ENCODE results near the gene LMTK2.

The LMTK2 gene

GRCh38 chr7:98203261-98203963 is 96.8 kb downstream of the LMTK2 start:
- DNase-seq (ENCODE audit: low read depth in 3 of 3): no peak

GRCh38 chr7:98203964-98204605 is 97.4 kb downstream of the LMTK2 start:
- DNase-seq (ENCODE audit: low read depth in 3 of 3): no peak

GRCh38 chr7:98204670-98205069 is 98.0 kb downstream of the LMTK2 start:
- no peak for DNase-seq (ENCODE audit: low read depth in 3 of 3)

- DNase-seq (ENCODE audit: low read depth in 3 of 3): no peak
Measured at GRCh38 chr7:98205162-98205845, 98.6 kb downstream of the LMTK2 start.

GRCh38 chr7:98206451-98207330 is 100.0 kb downstream of the LMTK2 start:
- no peak for DNase-seq (ENCODE audit: low read depth in 3 of 3)

- DNase-seq (ENCODE audit: low read depth in 3 of 3): no peak
Measured at GRCh38 chr7:98209166-98209920, 102.7 kb downstream of the LMTK2 start.

GRCh38 chr7:98210513-98211220 is 104.0 kb downstream of the LMTK2 start:
- no peak for DNase-seq (ENCODE audit: low read depth in 3 of 3)

GRCh38 chr7:98211221-98211675 is 104.6 kb downstream of the LMTK2 start, which contains the start of gene BHLHA15:
Gene BHLHA15 (plus strand): TSS chr7:98211439. CDS start chr7:98212310, 871 bp downstream.
- peak in 1 of 3 donors; percentile 10 for DNase-seq (ENCODE audit: low read depth in 3 of 3)

GRCh38 chr7:98211676-98212531 is 105.2 kb downstream of the LMTK2 start:
- no peak for DNase-seq (ENCODE audit: low read depth in 3 of 3)

GRCh38 chr7:98212532-98213041 is 105.9 kb downstream of the LMTK2 start:
- no peak for DNase-seq (ENCODE audit: low read depth in 3 of 3)

- DNase-seq (ENCODE audit: low read depth in 3 of 3): no peak
Measured at GRCh38 chr7:98213296-98213887, 106.7 kb downstream of the LMTK2 start.

GRCh38 chr7:98213888-98214810 is 107.5 kb downstream of the LMTK2 start:
- no peak for DNase-seq (ENCODE audit: low read depth in 3 of 3)

- DNase-seq (ENCODE audit: low read depth in 3 of 3): no peak
Measured at GRCh38 chr7:98214811-98215321, 108.2 kb downstream of the LMTK2 start.

- DNase-seq (ENCODE audit: low read depth in 3 of 3): no peak
Measured at GRCh38 chr7:98215561-98216495, 109.2 kb downstream of the LMTK2 start.

- no peak for DNase-seq (ENCODE audit: low read depth in 3 of 3)
Measured at GRCh38 chr7:98216941-98217622, 110.4 kb downstream of the LMTK2 start.
